ENCODE results near the gene SMG9.
"Not testable (repeated sequence)": the region's sequence is repeated elsewhere in the genome, so short reads cannot be mapped to it uniquely, and the experiment has no call there.

The SMG9 gene

GRCh38 chr19:43699506-43700394, 55.0 kb downstream of the SMG9 start:
- intact Hi-C loops (cut with DNase I), result no loop called here
- DNase-seq, result peak in 9 of 10 donors; percentile 13 to 90 (median 48)

DNA sequence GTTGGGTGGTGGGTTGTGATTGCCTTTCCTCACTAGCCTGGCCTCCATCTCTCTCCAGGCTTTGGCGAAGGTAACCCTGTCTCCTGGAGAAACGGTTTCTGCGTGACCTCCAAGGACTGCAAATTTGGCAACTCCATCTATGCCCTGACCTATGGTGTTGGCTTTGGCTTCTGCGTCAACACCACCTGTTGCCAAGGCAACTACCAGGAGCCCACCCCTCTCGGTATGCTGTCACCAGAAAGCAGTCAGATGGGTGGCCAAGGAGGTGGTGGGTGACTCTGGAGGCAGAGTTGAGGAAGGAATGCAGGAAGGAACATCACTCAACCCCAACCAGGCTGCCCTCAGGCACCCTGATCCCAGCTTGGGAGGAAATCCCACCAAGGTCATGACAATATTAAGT, 57.5 kb downstream of the SMG9 start:
- peak in 1 of 10 donors; percentile 6 for DNase-seq
- intact Hi-C loops (cut with DNase I), result no loop called here

GRCh38 chr19:43695985-43696704, 58.6 kb downstream of the SMG9 start:
- intact Hi-C loops (cut with DNase I), result no loop called here
- no peak for DNase-seq

DNA sequence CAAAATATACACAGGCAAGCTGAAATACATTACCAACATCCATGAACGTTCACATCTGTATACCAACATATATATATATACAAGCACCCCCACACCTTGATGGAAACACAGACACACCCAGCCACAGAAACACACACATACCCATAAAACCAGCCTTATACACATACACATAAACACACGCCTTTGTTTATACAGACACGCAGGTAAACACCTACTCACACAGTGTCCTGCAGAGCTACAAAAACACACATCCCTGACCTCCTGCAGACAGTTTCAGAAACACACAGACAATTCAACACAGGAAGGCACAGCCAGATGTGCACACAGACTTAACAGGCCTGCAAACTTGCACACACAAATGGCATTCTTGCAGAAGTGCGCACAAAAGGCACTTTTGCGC, 60.2 kb downstream of the SMG9 start:
- intact Hi-C loops (cut with DNase I), result no loop called here
- DNase-seq, result no peak

DNA sequence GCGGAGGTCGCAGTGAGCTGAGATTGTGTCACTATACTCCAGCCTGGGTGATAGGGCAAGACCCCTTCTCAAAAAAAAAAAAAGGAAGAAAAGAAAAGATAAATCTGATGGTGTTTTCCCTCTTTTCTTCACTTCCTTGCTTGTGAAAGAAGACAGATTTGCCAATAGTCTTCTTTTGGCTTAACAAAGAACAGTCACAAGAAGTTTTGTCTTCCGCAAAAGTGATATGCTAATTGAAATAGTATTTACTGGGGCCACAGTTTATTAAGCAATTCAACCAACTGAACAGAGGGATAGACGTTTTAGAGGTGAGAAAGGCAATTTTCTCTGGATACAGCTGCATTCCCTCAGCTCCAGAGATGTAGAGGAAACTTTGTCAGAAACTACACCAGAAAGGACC, 61.9 kb downstream of the SMG9 start:
- DNase-seq, result no peak
- intact Hi-C loops (cut with DNase I), result no loop called here

GRCh38 chr19:43692385-43692784, 62.4 kb downstream of the SMG9 start:
- intact Hi-C loops (cut with DNase I), result no loop called here
- no peak for DNase-seq

GRCh38 chr19:43691755-43692154, 63.0 kb downstream of the SMG9 start:
- DNase-seq, result no peak
- intact Hi-C loops (cut with DNase I), result no loop called here

DNA sequence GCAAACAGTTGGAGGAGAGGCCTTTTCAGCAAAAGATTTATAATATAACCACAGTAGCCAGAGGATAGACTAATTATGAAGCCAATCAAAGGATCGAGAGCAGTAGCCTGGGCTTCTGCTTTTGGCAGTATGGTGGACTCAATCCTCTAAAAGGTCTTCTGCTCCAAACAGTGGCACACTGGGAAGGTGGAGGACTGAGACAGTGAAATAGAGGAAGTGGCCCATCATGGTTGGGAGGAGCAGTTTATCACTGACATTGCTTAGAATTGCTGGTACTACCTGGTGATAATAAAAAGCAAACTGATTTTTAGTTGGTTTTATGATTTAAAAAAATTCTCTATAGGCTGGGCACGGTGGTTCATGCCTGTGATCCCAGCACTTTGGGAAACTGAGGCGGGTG, 63.9 kb downstream of the SMG9 start:
- intact Hi-C loops (cut with DNase I), result no loop called here

GRCh38 chr19:43690444-43690843, 64.3 kb downstream of the SMG9 start:
- intact Hi-C loops (cut with DNase I), result no loop called here
- DNase-seq, result no peak

More for the DNA sequence above, 63.9 kb downstream of the SMG9 start:
- DNase-seq, result no peak

- intact Hi-C loops (cut with DNase I), result no loop called here
Observed at GRCh38 chr19:43688059-43688701, 66.6 kb downstream of the SMG9 start.

GRCh38 chr19:43687660-43687997, 67.1 kb downstream of the SMG9 start:
- DNase-seq, result peak in 6 of 10 donors; percentile 13 to 96 (median 45)
- intact Hi-C loops (cut with DNase I), result no loop called here

More at GRCh38 chr19:43688059-43688701, 66.6 kb downstream of the SMG9 start:
- DNase-seq, result no peak

- peak in 1 of 10 donors; percentile 2 for DNase-seq
- intact Hi-C loops (cut with DNase I), result no loop called here
Observed at GRCh38 chr19:43684326-43684725, 70.4 kb downstream of the SMG9 start.

DNA sequence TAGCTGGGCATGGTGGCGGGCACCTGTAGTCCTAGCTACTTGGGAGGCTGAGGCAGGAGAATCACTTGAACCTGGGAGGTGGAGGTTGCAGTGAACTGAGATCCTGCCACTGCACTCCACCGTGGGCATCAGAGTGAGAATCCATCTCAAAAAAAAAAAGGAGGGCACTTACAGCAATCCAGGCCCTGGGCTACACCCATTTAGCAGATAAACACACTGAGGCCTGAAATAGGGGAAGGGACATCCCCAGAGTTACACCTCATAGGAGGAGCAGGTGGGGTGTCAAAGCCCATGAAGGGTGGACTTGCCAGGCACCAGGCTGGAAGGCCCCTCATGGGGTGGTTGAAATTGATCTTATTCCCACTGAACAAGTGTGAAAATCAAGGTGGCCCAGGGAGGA, 70.9 kb downstream of the SMG9 start:
- intact Hi-C loops (cut with DNase I), result no loop called here
- DNase-seq, result peak in 1 of 10 donors; percentile 17

DNA sequence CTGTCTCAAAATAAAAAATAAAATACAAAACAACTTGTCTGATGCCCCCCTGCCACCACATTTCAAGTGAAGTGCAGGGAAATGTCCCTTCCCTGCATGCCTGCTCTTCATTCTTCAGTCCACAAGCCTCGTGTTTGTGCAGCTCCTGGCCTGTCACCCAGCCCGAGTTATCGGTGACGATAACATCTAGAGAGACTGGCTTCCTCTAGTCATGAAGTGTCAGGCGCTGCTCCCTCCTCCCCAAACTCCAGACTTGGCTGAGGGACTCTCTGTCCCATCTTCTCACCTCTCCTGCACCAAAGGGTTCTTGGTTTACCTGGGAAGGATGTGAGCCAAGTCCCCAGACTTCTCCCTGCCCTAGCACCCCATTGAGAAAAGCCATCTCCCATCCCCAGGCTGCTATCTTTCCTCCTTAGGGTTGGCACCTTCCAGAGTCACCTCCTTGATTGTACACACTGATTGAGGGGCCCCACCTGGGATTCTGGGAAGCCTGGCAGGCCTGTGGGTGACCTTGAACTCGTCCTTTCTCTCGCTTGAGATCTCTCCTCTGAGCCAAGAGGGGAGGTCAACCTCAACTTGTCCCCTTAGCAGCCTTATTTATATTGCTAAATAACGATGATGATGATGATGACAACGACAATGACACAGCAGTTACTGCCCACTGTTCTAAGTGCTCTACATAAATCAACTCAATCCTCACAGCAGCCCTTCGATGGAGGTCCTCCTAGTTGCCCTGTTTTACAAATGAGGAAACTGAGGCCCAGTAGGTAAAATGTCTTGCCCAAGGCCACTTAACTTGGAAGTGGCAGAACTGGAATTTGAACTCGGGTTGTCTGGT, 71.7 kb downstream of the SMG9 start:
- peak in 1 of 10 donors; percentile 43 for DNase-seq
- intact Hi-C loops (cut with DNase I), result no loop called here

GRCh38 chr19:43682269-43682668, 72.5 kb downstream of the SMG9 start:
- peak in 1 of 10 donors; percentile 6 for DNase-seq
- intact Hi-C loops (cut with DNase I), result not testable (repeated sequence)

DNA sequence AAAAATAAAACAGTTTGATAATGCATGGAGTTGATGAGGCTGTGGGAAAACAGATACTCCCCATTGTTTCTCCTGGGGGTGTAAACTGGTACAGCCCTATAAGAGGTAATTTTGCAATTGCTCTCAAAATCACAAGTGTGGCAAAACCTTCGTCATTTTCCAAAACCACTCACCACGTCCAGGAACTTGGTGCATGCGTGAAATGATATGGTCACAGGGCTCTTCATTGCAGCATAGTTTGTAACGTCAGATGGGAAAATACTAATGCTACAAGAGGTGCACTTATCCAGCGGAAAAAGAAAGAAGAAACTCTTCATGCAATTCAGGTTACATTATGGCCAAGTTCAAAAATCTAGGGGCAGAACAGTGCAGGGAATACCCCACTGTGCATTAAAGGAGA, 72.9 kb downstream of the SMG9 start:
- intact Hi-C loops (cut with DNase I), result no loop called here
- no peak for DNase-seq

- peak in 1 of 10 donors; percentile 18 for DNase-seq
- intact Hi-C loops (cut with DNase I), result no loop called here
Observed at GRCh38 chr19:43678512-43679261, 76.1 kb downstream of the SMG9 start.
